Left lobe of liver (tissue), 2 donors: ENCODE results near the gene ENTREP3. TPM values are rescaled to one million over a fixed set of nuclear protein-coding genes. Genes with fewer than 3 reads are reported as not detected.
"Not testable (repeated sequence)": the region's sequence is repeated elsewhere in the genome, so short reads cannot be mapped to it uniquely, and the experiment has no call there.

ENCODE experiments used
- ATAC-seq: fragments of 200-7000 bp; cut with Tn5 transposase; one replicate; pipeline ENCODE4 v1.9.1; 2020; ENCODE audit warnings: mild to moderate bottlenecking, moderate library complexity
- DNase-seq: peaks from one replicate; pipeline ENCODE4 v3.0.0-alpha.2; 2020; ENCODE audit warnings: low spot score
- total RNA-seq: library from RNA; stranded (reverse); gene quantifications from one replicate; pipeline ENCODE4 v1.2.1, GENCODE V29; 2021
- donor health status: DM: no; HTN: no; CAD: no; lungs with moderate emphysema.
- donor health status: DM: no; HTN: yes; CAD: no.

The ENTREP3 gene
- total RNA-seq, result 9.6 TPM

GRCh38 chr1:155255243-155256007, at the start of gene ENTREP3:
ENTREP3 (minus strand) TSS chr1:155255483; CDS start chr1:155254877, 606 bp downstream.
- DNase-seq, result peak; percentile 86
- peak; percentile 89 for ATAC-seq

GRCh38 chr1:155304558-155305063, 49.3 kb upstream of the ENTREP3 start:
- ATAC-seq (peak; percentile 14), DNase-seq (no peak)

GRCh38 chr1:155301342-155301841, 46.1 kb upstream of the ENTREP3 start, which contains the start of gene PKLR:
PKLR (minus strand) TSS chr1:155301438; CDS start chr1:155301395, 43 bp downstream.
- ATAC-seq (no peak), DNase-seq (no peak)

DNA sequence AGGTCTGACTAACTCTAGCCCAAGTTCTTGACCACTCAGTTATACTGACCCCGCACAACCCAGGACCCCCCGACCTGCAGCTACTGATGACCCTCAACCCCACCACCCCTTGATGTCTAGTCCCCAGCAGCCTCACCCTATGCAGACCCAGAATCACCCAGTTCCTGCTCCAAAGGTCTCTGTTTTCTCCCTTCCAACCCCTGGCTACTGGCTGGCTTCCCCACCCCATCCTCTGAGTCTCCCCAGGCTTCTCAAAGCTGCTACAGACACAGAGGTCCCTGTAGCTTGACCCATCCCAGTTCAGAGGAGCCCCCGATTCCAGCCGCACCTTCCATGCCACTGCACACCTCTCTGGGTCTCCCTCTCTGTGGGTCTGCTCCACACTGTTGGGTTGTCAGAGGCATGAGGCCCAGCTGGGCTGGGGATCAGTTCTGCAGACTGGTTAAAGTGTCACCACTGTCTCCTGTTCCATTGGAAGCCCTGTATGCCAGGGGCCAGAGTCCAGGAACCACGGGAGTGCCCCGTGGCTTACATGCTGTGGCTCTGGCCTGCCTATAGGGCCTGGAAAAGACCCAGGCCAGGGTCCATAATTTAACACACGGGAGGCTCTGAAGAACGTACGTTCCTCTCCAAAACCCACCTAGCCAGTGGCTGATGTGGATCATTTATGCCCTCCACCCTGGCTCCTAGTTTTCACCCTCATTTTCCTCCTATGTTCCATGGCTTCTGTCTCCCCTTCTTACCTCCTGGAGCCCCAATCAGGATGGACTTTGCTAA, 45.5 kb upstream of the ENTREP3 start:
- DNase-seq (peak; percentile 95), ATAC-seq (peak; percentile 89)

DNA sequence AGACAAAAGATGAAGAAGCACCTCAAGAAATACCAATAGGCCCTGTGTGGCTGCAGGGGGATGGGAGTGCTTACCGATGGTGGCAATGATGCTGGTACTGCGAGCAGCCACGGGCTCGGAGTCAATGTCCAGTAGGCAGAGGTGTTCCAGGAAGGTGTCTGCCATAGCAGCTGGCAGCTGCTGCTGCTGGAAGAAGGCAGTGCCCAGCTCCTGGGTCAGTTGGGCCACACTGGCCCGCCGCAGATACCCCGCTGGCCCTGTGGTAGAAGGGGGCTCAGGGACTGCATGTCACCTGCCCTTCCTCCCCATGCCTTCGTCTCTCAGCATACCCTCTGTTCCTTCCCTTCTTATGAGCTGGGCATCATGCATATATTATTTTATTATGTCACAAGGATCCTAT, 44.7 kb upstream of the ENTREP3 start:
- ATAC-seq (peak; percentile 55), DNase-seq (no peak)

DNA sequence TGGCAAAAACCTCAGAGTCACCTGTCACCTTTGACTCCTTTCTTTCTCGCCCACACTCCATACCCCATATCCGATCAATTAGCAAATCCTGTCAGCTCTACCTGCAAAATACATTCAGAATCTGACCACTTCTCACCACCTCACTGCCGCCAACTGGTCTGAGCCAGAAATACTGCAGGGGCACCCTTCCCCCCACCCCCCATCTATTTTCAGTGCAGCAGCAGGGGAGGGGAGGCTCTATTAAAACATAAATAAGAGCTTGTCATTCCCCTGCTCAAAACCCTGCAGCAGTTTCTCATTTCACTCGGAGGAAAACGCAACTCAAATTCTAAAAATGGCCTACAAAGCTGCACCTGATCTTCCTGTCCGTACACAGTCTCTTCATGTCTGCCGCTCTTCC, 42.1 kb upstream of the ENTREP3 start:
- ATAC-seq, result no peak
- no peak for DNase-seq

DNA sequence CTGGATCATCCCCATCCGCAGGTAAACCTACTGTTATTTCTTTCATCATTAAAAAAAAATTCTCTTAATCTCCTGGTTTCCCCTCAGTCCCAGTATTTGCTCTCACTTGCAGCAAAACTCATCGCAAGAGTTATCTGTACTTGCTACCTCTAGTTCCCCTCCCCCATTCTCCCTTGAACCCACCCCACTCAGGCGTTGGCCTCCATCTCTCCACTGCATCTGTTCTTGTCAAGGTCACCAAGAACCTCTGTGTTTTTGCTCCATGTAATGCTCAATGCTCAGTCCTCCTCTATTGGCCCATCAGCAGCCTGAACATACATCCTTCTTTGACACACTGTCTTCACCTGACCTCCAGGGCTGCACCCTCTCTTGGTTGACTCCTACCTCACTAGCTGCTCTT, 41.4 kb upstream of the ENTREP3 start:
- DNase-seq, result no peak
- ATAC-seq, result no peak

DNA sequence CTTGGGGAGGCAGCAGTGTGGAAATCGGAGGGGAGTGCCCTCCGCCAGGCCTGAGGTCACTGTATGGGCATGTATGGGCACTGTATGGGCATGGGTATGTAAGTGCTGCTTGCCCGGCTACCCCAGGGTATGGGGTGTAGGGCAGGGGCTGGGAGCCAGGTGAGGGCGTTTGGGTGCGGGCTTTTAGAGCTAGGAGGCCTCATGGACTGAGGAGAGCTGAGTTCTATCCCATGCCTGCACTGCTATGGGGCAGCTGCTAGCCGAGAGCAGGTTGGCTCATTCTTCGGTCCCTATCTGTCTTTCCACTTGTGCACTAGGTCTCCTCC, 40.6 kb upstream of the ENTREP3 start:
- no peak for DNase-seq
- ATAC-seq, result no peak

GRCh38 chr1:155295183-155295941, 40.1 kb upstream of the ENTREP3 start:
- no peak for DNase-seq
- ATAC-seq, result no peak

GRCh38 chr1:155294520-155295182, 39.4 kb upstream of the ENTREP3 start:
- no peak for ATAC-seq
- no peak for DNase-seq

GRCh38 chr1:155293086-155293749, 37.9 kb upstream of the ENTREP3 start:
- DNase-seq (no peak), ATAC-seq (no peak)

DNA sequence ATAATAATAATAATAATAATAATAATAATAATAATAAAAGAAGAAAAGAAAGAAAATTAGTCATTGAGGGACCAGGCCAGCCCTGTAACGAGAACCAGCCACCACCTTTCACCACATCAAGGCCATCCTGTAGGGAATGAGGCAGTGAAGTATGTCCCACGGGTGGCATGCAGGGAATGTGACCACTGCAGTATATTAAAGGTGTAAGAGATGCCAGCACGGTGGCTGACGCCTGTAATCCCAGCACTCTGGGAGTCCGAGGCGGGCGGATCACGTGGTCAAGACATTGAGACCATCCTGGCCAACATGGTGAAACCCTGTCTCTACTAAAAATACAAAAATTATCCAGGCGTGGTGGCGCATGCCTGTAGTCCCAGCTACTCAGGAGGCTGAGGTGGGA, 35.7 kb upstream of the ENTREP3 start:
- ATAC-seq, DNase-seq: not testable (repeated sequence)

DNA sequence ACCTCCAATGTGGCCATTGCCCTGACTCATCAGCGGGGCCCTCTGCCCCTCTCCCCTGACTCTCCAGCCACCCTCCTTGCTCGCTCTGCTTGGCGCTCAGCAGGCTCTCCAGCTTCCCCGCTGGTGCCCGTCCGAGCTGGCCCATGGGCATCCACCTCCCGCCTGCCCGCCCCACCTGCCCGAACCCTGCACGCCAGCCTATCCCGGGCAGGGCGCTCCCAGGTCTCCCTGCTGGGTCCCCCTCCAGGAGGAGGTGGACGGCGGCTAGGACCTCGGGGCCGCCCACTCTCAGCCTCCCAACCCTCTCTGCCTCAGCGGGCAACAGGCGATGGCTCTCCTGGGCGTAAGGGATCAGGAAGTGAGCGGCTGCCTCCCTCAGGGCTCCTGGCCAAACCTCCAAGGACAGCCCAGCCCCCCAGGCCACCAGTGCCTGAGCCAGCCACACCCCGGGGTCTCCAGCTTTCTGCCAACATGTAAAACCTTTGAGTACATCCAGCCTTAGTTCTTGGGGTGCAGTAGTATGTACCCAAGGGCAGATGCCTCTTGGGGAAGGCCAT, 32.8 kb upstream of the ENTREP3 start:
- no peak for DNase-seq
- ATAC-seq, result peak; percentile 13

DNA sequence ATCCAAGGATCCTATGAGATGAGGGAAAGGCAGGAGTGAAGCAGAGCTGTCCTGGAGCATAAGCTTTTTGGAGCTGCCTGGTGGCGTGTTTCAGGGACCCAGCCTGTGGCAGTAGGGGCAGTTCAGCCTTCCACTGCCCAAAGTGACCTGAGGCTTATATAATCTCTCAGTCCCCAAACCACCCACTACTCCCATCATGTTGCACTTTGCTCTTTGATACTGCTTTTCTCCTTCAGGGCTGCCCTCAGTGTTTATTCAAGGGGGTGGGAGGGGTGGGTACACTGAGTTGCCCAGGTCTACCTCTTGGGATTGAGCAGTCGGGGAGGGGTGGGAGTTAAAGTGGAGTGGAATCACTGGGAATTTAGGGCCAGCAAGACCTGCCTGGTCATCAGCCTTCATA, 31.3 kb upstream of the ENTREP3 start:
- DNase-seq (no peak), ATAC-seq (peak; percentile 69)

DNA sequence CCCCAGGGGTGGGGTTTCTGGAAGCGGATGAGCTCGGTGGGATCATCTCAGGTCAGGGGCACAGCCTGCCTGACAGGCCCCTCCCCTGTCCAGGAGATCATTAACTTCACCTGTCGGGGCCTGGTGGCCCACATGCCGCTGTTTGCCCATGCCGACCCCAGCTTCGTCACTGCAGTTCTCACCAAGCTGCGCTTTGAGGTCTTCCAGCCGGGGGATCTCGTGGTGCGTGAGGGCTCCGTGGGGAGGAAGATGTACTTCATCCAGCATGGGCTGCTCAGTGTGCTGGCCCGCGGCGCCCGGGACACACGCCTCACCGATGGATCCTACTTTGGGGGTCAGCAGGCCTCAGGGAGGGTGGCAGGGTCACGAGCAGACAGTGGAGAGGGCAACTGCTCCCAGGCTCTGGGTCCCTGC, 30.4 kb upstream of the ENTREP3 start:
- DNase-seq (no peak), ATAC-seq (peak; percentile 8)

DNA sequence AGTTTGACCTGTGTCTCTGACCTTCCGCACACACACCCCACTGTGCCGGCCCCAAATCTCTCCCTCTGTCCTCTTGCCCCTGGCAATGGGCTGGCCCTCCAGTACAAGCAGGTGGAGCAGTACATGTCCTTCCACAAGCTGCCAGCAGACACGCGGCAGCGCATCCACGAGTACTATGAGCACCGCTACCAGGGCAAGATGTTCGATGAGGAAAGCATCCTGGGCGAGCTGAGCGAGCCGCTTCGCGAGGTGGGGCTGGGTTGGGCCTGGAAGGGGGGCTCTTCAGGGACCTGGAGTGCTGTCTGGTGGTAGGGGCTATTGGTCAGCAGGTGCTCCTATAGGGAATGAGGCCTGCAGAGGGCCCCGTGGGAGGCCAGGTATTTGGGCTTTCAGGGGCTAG, 29.8 kb upstream of the ENTREP3 start:
- DNase-seq, result no peak
- no peak for ATAC-seq

DNA sequence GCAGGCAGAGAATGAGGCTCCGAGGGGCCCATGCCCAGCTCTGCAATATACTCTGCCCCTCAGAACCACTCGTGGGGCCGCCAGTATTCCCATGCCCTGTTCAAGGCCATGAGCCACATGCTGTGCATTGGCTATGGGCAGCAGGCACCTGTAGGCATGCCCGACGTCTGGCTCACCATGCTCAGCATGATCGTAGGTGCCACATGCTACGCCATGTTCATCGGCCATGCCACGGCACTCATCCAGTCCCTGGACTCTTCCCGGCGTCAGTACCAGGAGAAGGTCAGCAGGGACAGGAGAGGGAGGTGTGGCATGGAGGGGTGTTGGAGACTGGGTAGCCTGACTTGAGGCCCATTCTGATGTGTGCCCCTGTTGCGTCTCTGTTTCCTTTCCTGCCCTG, 29.2 kb upstream of the ENTREP3 start:
- ATAC-seq (no peak), DNase-seq (no peak)

DNA sequence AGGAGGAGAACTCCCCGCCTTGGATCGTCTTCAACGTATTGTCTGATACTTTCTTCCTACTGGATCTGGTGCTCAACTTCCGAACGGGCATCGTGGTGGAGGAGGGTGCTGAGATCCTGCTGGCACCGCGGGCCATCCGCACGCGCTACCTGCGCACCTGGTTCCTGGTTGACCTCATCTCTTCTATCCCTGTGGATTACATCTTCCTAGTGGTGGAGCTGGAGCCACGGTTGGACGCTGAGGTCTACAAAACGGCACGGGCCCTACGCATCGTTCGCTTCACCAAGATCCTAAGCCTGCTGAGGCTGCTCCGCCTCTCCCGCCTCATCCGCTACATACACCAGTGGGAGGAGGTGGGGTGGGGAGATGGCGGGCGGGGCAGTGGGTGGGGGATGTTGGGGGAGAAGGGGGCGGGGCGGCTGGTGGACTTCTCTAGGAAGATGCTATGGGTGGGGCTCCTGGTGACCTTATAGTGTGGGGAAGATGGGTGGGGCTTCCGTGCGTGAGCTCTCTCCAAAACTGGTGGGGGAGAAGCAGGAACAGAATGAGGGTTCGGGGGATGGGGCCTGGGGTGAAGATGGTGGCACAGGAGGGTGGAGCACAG, 27.3 kb upstream of the ENTREP3 start:
- DNase-seq, result no peak

DNA sequence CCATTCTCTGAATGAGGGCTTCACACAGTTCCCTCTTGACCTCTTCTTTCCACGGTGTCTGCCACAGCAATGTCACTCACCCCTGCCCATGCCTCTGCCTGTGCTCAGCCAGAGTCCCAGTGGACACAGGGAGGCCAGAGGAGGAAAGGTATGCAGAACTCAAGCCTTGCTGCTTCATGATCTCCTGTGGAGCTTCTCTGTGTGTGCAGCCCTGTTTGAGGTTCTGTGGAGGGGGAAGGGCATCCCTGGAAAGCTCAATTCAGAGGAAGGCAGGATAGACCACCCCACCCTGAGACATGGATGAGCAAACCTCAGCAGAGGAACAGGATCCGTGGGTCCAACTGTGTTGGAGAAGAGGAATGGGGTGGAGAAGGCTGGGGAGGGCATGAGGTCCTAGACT, 24.0 kb upstream of the ENTREP3 start:
- ATAC-seq (no peak), DNase-seq (no peak)

More for the DNA sequence above, 27.3 kb upstream of the ENTREP3 start:
- no peak for ATAC-seq
